H1 (cell line): ENCODE measurements around the gene MBOAT2. TPM values are rescaled to one million over a fixed set of nuclear protein-coding genes. Genes with fewer than 3 reads are reported as not detected.

Source experiments
- CTCF ChIA-PET: fragments of 300-600 bp; sonication (Branson Sonifier 250); formaldehyde crosslinking; loops from one replicate; lab custom pipeline; 2021; ENCODE audit not compliant: partially characterized antibody; lab: Charles Lee
- POLR2A ChIA-PET: fragments of 300-600 bp; sonication (Branson Sonifier 250); formaldehyde crosslinking; loops from one replicate; lab custom pipeline; 2021; ENCODE audit warnings: inconsistent platforms; ENCODE audit not compliant: partially characterized antibody; lab: Charles Lee
- DNase-seq, 2 experiments: peaks; one replicate each; pipeline versions ENCODE4 v3.0.0 to v3.0.0-alpha.2; 2010 to 2022; ENCODE audit warnings: low spot score in 2 of 2, low read depth in 1 of 2, mixed read lengths in 1 of 2
- FAIRE-seq: peaks from 2 replicates; lab custom pipeline; 2011; peaks lifted over from hg19 to GRCh38; lab: Jason Lieb, UNC
- H2AFZ ChIP-seq: 2 replicates; pipeline ENCODE4 v1.8.1; 2012; ENCODE audit warnings: low read length, inconsistent platforms
- H2AK5ac ChIP-seq: 2 replicates; pipeline ENCODE4 v1.6.1; 2013; ENCODE audit warnings: low read depth, low read length
- H2BK120ac ChIP-seq: replicated peaks from 2 replicates; pipeline ENCODE3; 2013; ENCODE audit warnings: low read depth, low read length, inconsistent platforms
- H2BK12ac ChIP-seq: 2 replicates; pipeline ENCODE4 v1.6.1; 2013; ENCODE audit warnings: low read depth, low read length
- H2BK15ac ChIP-seq: 2 replicates; pipeline ENCODE4 v1.6.1; 2013; ENCODE audit warnings: low read length
- H2BK20ac ChIP-seq: 2 replicates; pipeline ENCODE4 v1.6.1; 2013; ENCODE audit warnings: low read length
- H2BK5ac ChIP-seq: 2 replicates; pipeline ENCODE4 v1.6.1; 2013; ENCODE audit warnings: low read depth, low read length
- H3K14ac ChIP-seq: 2 replicates; pipeline ENCODE4 v1.6.1; 2013; ENCODE audit warnings: inconsistent platforms; ENCODE audit not compliant: insufficient read length
- H3K18ac ChIP-seq: 2 replicates; pipeline ENCODE4 v1.6.1; 2013; ENCODE audit warnings: low read length; ENCODE audit errors: extremely low read depth
- H3K23ac ChIP-seq: 2 replicates; pipeline ENCODE4 v1.6.1; 2013; ENCODE audit warnings: inconsistent platforms; ENCODE audit not compliant: insufficient read length
- H3K23me2 ChIP-seq: 2 replicates; pipeline ENCODE4 v1.6.1; 2013; ENCODE audit warnings: low read depth, low read length
- H3K27ac ChIP-seq: 2 replicates; pipeline ENCODE4 v1.6.1; 2011; ENCODE audit warnings: low read depth, low read length, inconsistent platforms
- H3K27me3 ChIP-seq, 4 experiments: replicated peaks in 1 of 4; 1 replicate in 1 of 4; 2 replicates in 3 of 4; pipeline versions ENCODE4 v1.6.1 to v1.8.1; 2011 to 2013; ENCODE audit warnings: low read length in 3 of 4, mild to moderate bottlenecking in 3 of 4, inconsistent platforms in 2 of 4, mixed read lengths in 2 of 4, moderate library complexity in 1 of 4; ENCODE audit not compliant: control insufficient read depth in 3 of 4, insufficient read depth in 3 of 4; ENCODE audit errors: extremely low read depth in 1 of 4
- H3K36me3 ChIP-seq, 4 experiments: 2 replicates each; pipeline versions ENCODE4 v1.6.1 to v1.8.1; 2011 to 2013; ENCODE audit warnings: mild to moderate bottlenecking in 4 of 4, low read length in 3 of 4, moderate library complexity in 2 of 4, control low read depth in 1 of 4, inconsistent platforms in 1 of 4; ENCODE audit not compliant: insufficient read depth in 4 of 4, control insufficient read depth in 2 of 4
- H3K4ac ChIP-seq: replicated peaks from 2 replicates; pipeline ENCODE3; 2013; ENCODE audit warnings: low read length, low read depth, mixed read lengths, inconsistent platforms; ENCODE audit not compliant: insufficient read length
- H3K4me1 ChIP-seq, 4 experiments: replicated peaks in 1 of 4; 1 replicate in 1 of 4; 2 replicates in 3 of 4; pipeline versions ENCODE4 v1.6.1 to v1.8.1; 2011 to 2013; ENCODE audit warnings: low read length in 3 of 4, inconsistent platforms in 2 of 4, mixed read lengths in 1 of 4; ENCODE audit not compliant: insufficient read depth in 4 of 4, control insufficient read depth in 3 of 4
- H3K4me2 ChIP-seq, 2 experiments: 2 replicates each; pipeline versions ENCODE4 v1.6.1 to v1.8.1; 2011 to 2013; ENCODE audit warnings: low read depth in 2 of 2, low read length in 2 of 2, control low read depth in 1 of 2, inconsistent platforms in 1 of 2, mild to moderate bottlenecking in 1 of 2; ENCODE audit not compliant: insufficient read depth in 1 of 2
- H3K4me3 ChIP-seq, 4 experiments: fragments of 200-600, 300-600 bp in 1 of 4; sonication (generic), shearing (Covaris generic), sonication (Bioruptor Twin) in 1 of 4; 2 replicates each; pipeline versions ENCODE4 v1.5.1 to v1.8.1; 2011 to 2016; ENCODE audit warnings: low read length in 4 of 4, low read depth in 3 of 4, control low read depth in 2 of 4, inconsistent platforms in 2 of 4, mild to moderate bottlenecking in 2 of 4, mixed read lengths in 1 of 4, moderate library complexity in 1 of 4; ENCODE audit not compliant: insufficient read depth in 2 of 4; ENCODE audit errors: extremely low read depth in 1 of 4
- H3K56ac ChIP-seq: replicated peaks from 2 replicates; pipeline ENCODE3; 2013; ENCODE audit warnings: low read depth, mild to moderate bottlenecking, mixed read lengths, low read length, inconsistent platforms; ENCODE audit not compliant: insufficient read length
- H3K79me1 ChIP-seq: 2 replicates; pipeline ENCODE4 v1.6.1; 2013; ENCODE audit warnings: low read depth, low read length, control low read depth
- H3K79me2 ChIP-seq, 2 experiments: 2 replicates each; pipeline versions ENCODE4 v1.6.1 to v1.8.1; 2012 to 2013; ENCODE audit warnings: low read length in 2 of 2, mild to moderate bottlenecking in 2 of 2, inconsistent platforms in 1 of 2; ENCODE audit not compliant: insufficient read depth in 2 of 2, control insufficient read depth in 1 of 2
- H3K9ac ChIP-seq, 4 experiments: replicated peaks in 1 of 4; 1 replicate in 1 of 4; 2 replicates in 3 of 4; pipeline versions ENCODE4 v1.6.1 to v1.8.1; 2011 to 2013; ENCODE audit warnings: low read depth in 3 of 4, low read length in 3 of 4, control low read depth in 2 of 4, mild to moderate bottlenecking in 2 of 4, moderate library complexity in 2 of 4, inconsistent platforms in 1 of 4; ENCODE audit errors: extremely low read depth in 1 of 4
- H3K9me3 ChIP-seq, 2 experiments: 2 replicates each; pipeline versions ENCODE4 v1.6.1 to v1.8.1; 2012 to 2013; ENCODE audit warnings: mild to moderate bottlenecking in 2 of 2, moderate library complexity in 2 of 2, control low read depth in 1 of 2, inconsistent platforms in 1 of 2, low read depth in 1 of 2, low read length in 1 of 2, mixed read lengths in 1 of 2; ENCODE audit not compliant: insufficient read depth in 2 of 2
- H4K20me1 ChIP-seq, 2 experiments: replicated peaks in 1 of 2; 2 replicates each; pipeline versions ENCODE3 to v1.8.1; 2011 to 2013; ENCODE audit warnings: inconsistent platforms in 2 of 2, low read length in 2 of 2, mild to moderate bottlenecking in 1 of 2; ENCODE audit not compliant: insufficient read depth in 2 of 2, control insufficient read depth in 1 of 2
- H4K5ac ChIP-seq: 2 replicates; pipeline ENCODE4 v1.6.1; 2013; ENCODE audit warnings: low read length, low read depth, mixed read lengths, inconsistent platforms; ENCODE audit not compliant: insufficient read length
- H4K8ac ChIP-seq: 2 replicates; pipeline ENCODE4 v1.8.0; 2013; ENCODE audit warnings: mild to moderate bottlenecking, moderate library complexity, low read length, inconsistent platforms; ENCODE audit not compliant: insufficient read depth; ENCODE audit errors: extremely low read depth
- H4K91ac ChIP-seq: replicated peaks from 2 replicates; pipeline ENCODE3; 2013; ENCODE audit warnings: low read length, mixed read lengths, inconsistent platforms; ENCODE audit not compliant: insufficient read length
- NRF1 ChIP-seq: IDR thresholded peaks from 2 replicates; pipeline ENCODE4 v1.6.1; 2011; ENCODE audit warnings: mild to moderate bottlenecking, low read depth, low read length, improper control_type of control experiment
- PHF8 ChIP-seq: fragments of 200-600 bp; sonication (generic); conservative IDR thresholded peaks from 2 replicates; pipeline ENCODE4 v1.7.1; 2012; ENCODE audit warnings: low read depth, mild to moderate bottlenecking, inconsistent platforms, low read length, moderate library complexity
- RXRA ChIP-seq: IDR thresholded peaks from 2 replicates; pipeline ENCODE4 v1.6.1; 2011; ENCODE audit warnings: low read depth, mild to moderate bottlenecking, low read length, moderate library complexity; ENCODE audit not compliant: insufficient read depth
- YY1 ChIP-seq: IDR thresholded peaks from 2 replicates; pipeline ENCODE4 v1.6.1; 2011; ENCODE audit warnings: low read depth, mild to moderate bottlenecking, low read length
- WGBS, 2 experiments: shearing (Covaris generic) in 1 of 2; methylation state at CpG; one replicate each; pipeline versions ENCODE4 v1.1.6 to v1.1.7; 2013 to 2015; ENCODE audit warnings: low lambda C conversion rate in 2 of 2, mixed read lengths in 2 of 2, inconsistent platforms in 1 of 2, low coverage in 1 of 2, missing lambda C conversion rate in 1 of 2; ENCODE audit not compliant: insufficient replicate concordance in 2 of 2, insufficient coverage in 1 of 2, insufficient read length in 1 of 2; ENCODE audit errors: extremely low coverage in 1 of 2, missing lambda C conversion rate in 1 of 2; 5-methylcytosine and 5-hydroxymethylcytosine counted together
- polyA plus RNA-seq, 7 experiments: library from polyadenylated mRNA; depleted of rRNA in 3 of 7; stranded (reverse) in 5 of 7; unstranded in 2 of 7; fragments of >200 nt in 5 of 7; fragments of 200-250 nt in 2 of 7; gene quantifications; 1 replicate in 5 of 7; 2 replicates in 1 of 7; 4 replicates in 1 of 7; pipeline versions ENCODE4 v1.2.1 to v1.2.3, GENCODE V29; 2011 to 2013; ENCODE audit warnings: missing spikeins in 2 of 7, mixed read lengths in 2 of 7
- total RNA-seq: library from RNA; stranded (reverse); fragmentation: NEBNext Ultra II Directional; extraction: Animal tissue kit (Norgen Biotek cat#: 25700); gene quantifications from 2 replicates; pipeline ENCODE4 v1.2.1, GENCODE V29; 2021

MBOAT2 gene
- total and polyA plus RNA-seq, 2 of the 8 experiments (the other 6 are each of a cell fraction or from before 2014, with no cell fraction given), result 11.2 to 23.4 TPM

GRCh38 chr2:8877332-8877731 is 126.2 kb downstream of the MBOAT2 start:
- ChIA-PET POLR2A (no interaction called here), CTCF (interaction anchor here (0.8 to 1.3 kb wide), 3 partner anchors 59 to 407 kb away, joined by 3 to 4 read pairs (median 3); no protein-coding TSS in a partner anchor)
- TF ChIP-seq NRF1 (no peak), YY1 (no peak), PHF8 (no peak), RXRA (no peak)
- Histone ChIP-seq H3K4me1 (no peaks in the 10 kb centered on the region), H3K56ac (no peak overlapping the region), H3K23me2 (no peaks in the 10 kb centered on the region), H3K4me3 (no peak overlapping the region), H3K79me1 (no peaks in the 10 kb centered on the region), H3K27ac (no peak overlapping the region), H2BK5ac (no peak overlapping the region), H3K36me3 (peaks cover 0 to 3% (median 0%) of the 10 kb centered on the region in 4 experiments; a peak in 1 of 8 replicates), H2AFZ (no peak overlapping the region), H4K91ac (no peak overlapping the region), H3K9ac (no peak overlapping the region), H3K14ac (no peak overlapping the region), H3K4me2 (no peak overlapping the region), H4K8ac (no peak overlapping the region), H3K23ac (no peak overlapping the region), H2AK5ac (no peak overlapping the region), H3K4ac (no peak overlapping the region), H2BK120ac (no peak overlapping the region), H3K79me2 (no peaks in the 10 kb centered on the region), H2BK20ac (no peak overlapping the region), H3K18ac (no peak overlapping the region), H2BK12ac (no peak overlapping the region), H3K9me3 (no peaks in the 10 kb centered on the region), H3K27me3 (no peaks in the 10 kb centered on the region), H4K5ac (no peak overlapping the region), H4K20me1 (no peaks in the 10 kb centered on the region), H2BK15ac (no peak overlapping the region)
- no peak for FAIRE-seq
- DNase-seq, result no peak
- WGBS, 2 experiments, result 93% methylated on average over 4 of the region's 4 CpGs; no CpG with 5 or more reads in 1 of the 2 experiments
